Left lung (tissue), 10 donors: ENCODE results near the gene LRRTM1. TPM values are rescaled to one million over a fixed set of nuclear protein-coding genes. Genes with fewer than 3 reads are reported as not detected.
A peak's percentile ranks its signal among the peaks of the same experiment; 100 is the strongest.

Experiments
- ATAC-seq: fragments of 200-7000 bp; cut with Tn5 transposase; one replicate; pipeline ENCODE4 v1.9.1; 2020; ENCODE audit warnings: moderate library complexity
- DNase-seq, 4 donors: peaks; one replicate each; pipeline ENCODE4 v3.0.0-alpha.2; 2013 to 2020
- H3K27ac ChIP-seq, 2 donors: fragments of 200-600 bp; sonication (generic) in 1 of 2; one replicate each; pipeline versions ENCODE4 v1.5.0 to v1.8.0; 2020 to 2021
- H3K27me3 ChIP-seq, 2 donors: fragments of 200-600 bp; sonication (generic) in 1 of 2; one replicate each; pipeline versions ENCODE4 v1.5.0 to v1.8.0; 2020 to 2021
- H3K36me3 ChIP-seq, 2 donors: fragments of 200-600 bp; sonication (generic) in 1 of 2; one replicate each; pipeline versions ENCODE4 v1.5.0 to v1.8.0; 2020 to 2021
- H3K4me1 ChIP-seq, 2 donors: fragments of 200-600 bp; one replicate each; pipeline ENCODE4 v1.8.0; 2021
- H3K4me3 ChIP-seq, 2 donors: fragments of 200-600 bp; sonication (generic) in 1 of 2; one replicate each; pipeline versions ENCODE4 v1.5.0 to v1.8.0; 2020 to 2021; ENCODE audit warnings: mild to moderate bottlenecking in 1 of 2
- H3K9me3 ChIP-seq, 2 donors: fragments of 200-600 bp; sonication (generic) in 1 of 2; one replicate each; pipeline versions ENCODE4 v1.5.0 to v1.8.0; 2020 to 2021
- CTCF ChIP-seq, 2 donors: fragments of 200-600 bp; sonication (generic) in 1 of 2; IDR thresholded peaks; one replicate each; pipeline versions ENCODE4 v1.5.0 to v1.8.0; 2021; ENCODE audit warnings: antibody characterized with exemption in 2 of 2
- intact Hi-C, 2 donors: fragments of 100-400 bp; cut with DNase I; formaldehyde crosslinking; loops; one replicate each; pipeline versions ENCODE4 v1.11.2 to v1.14.2; 2022
- polyA plus RNA-seq, 6 donors: library from polyadenylated mRNA; unstranded; fragments of 120-200 nt; gene quantifications; one replicate each; pipeline ENCODE4 v1.2.1, GENCODE V29; 2013; ENCODE audit not compliant: insufficient read length in 6 of 6
- total RNA-seq, 2 donors: library from RNA; stranded (reverse); fragmentation: NEBNext Ultra II Directional; extraction: Animal tissue kit (Norgen Biotek cat#: 25700); gene quantifications; one replicate each; pipeline ENCODE4 v1.2.1, GENCODE V29; 2021
- donor health status: DM: no; HTN: yes; CAD: no.
- donor health status: DM: no; HTN: no; CAD: no.

The LRRTM1 gene
- total and polyA plus RNA-seq, 8 donors, result 2.0 to 3.6 (median 2.7) TPM; not detected in 2

- no peak overlapping the region for H3K27ac ChIP-seq
- peaks cover 9 to 13% of the 10 kb centered on the region in 2 donors for H3K4me1 ChIP-seq
- no peaks in the 10 kb centered on the region for H3K36me3 ChIP-seq
- no peaks in the 10 kb centered on the region for H3K9me3 ChIP-seq
- no peak for TF ChIP-seq CTCF (IDR thresholded peaks at IDR 0.05)
- intact Hi-C loops, result no loop called here
- peaks cover 46 to 67% of the 10 kb centered on the region in 2 donors for H3K27me3 ChIP-seq
- no peak overlapping the region for H3K4me3 ChIP-seq
- DNase-seq, result peak in 1 of 4 donors; percentile 69
- peak; percentile 54 for ATAC-seq
These were observed 1.3 kb downstream of the LRRTM1 start for GRCh38 chr2:80303006-80303908.

GRCh38 chr2:80302314-80303005 lies 2.1 kb downstream of the LRRTM1 start:
- no peak for ATAC-seq
- no peak overlapping the region for H3K4me3 ChIP-seq

GRCh38 chr2:80302001-80302313 lies 2.6 kb downstream of the LRRTM1 start:
- Histone ChIP-seq H3K9me3 (no peaks in the 10 kb centered on the region), H3K36me3 (no peaks in the 10 kb centered on the region), H3K4me1 (peaks cover 9 to 13% of the 10 kb centered on the region in 2 donors), H3K4me3 (no peak overlapping the region), H3K27me3 (peaks cover 46 to 67% of the 10 kb centered on the region in 2 donors), H3K27ac (no peak overlapping the region)
- ATAC-seq (no peak), DNase-seq (peak in 1 of 4 donors; percentile 45)
- intact Hi-C loops, result no loop called here
- TF ChIP-seq CTCF (IDR thresholded peaks at IDR 0.05), result no peak

More at GRCh38 chr2:80302314-80303005, 2.1 kb downstream of the LRRTM1 start:
- H3K27me3 ChIP-seq, result peaks cover 46 to 67% of the 10 kb centered on the region in 2 donors
- no peak overlapping the region for H3K27ac ChIP-seq
- no peak for TF ChIP-seq CTCF (IDR thresholded peaks at IDR 0.05)
- DNase-seq, result peak in 1 of 4 donors; percentile 47
- intact Hi-C loops, result no loop called here
- H3K9me3 ChIP-seq, result no peaks in the 10 kb centered on the region
- no peaks in the 10 kb centered on the region for H3K36me3 ChIP-seq
- peaks cover 9 to 13% of the 10 kb centered on the region in 2 donors for H3K4me1 ChIP-seq

- Histone ChIP-seq H3K4me1 (peaks cover 9 to 13% of the 10 kb centered on the region in 2 donors), H3K36me3 (no peaks in the 10 kb centered on the region), H3K27ac (no peak overlapping the region), H3K9me3 (no peaks in the 10 kb centered on the region), H3K27me3 (peaks cover 46 to 66% of the 10 kb centered on the region in 2 donors), H3K4me3 (no peak overlapping the region)
- no peak for DNase-seq
- intact Hi-C loops, result no loop called here
- TF ChIP-seq CTCF (IDR thresholded peaks at IDR 0.05), result no peak
- ATAC-seq, result no peak
These were observed 3.6 kb downstream of the LRRTM1 start for GRCh38 chr2:80300954-80301353.

GRCh38 chr2:80300346-80300745 lies 4.2 kb downstream of the LRRTM1 start:
- Histone ChIP-seq H3K4me3 (no peak overlapping the region), H3K4me1 (peaks cover 9 to 13% of the 10 kb centered on the region in 2 donors), H3K9me3 (no peaks in the 10 kb centered on the region), H3K36me3 (no peaks in the 10 kb centered on the region), H3K27me3 (peaks cover 41 to 60% of the 10 kb centered on the region in 2 donors), H3K27ac (no peak overlapping the region)
- DNase-seq (no peak), ATAC-seq (no peak)
- intact Hi-C loops, result no loop called here
- TF ChIP-seq CTCF (IDR thresholded peaks at IDR 0.05), result no peak
